ENCODE results near the gene OOSP4B.
"Not testable (repeated sequence)": the region's sequence is repeated elsewhere in the genome, so short reads cannot be mapped to it uniquely, and the experiment has no call there.

Gene OOSP4B

DNA sequence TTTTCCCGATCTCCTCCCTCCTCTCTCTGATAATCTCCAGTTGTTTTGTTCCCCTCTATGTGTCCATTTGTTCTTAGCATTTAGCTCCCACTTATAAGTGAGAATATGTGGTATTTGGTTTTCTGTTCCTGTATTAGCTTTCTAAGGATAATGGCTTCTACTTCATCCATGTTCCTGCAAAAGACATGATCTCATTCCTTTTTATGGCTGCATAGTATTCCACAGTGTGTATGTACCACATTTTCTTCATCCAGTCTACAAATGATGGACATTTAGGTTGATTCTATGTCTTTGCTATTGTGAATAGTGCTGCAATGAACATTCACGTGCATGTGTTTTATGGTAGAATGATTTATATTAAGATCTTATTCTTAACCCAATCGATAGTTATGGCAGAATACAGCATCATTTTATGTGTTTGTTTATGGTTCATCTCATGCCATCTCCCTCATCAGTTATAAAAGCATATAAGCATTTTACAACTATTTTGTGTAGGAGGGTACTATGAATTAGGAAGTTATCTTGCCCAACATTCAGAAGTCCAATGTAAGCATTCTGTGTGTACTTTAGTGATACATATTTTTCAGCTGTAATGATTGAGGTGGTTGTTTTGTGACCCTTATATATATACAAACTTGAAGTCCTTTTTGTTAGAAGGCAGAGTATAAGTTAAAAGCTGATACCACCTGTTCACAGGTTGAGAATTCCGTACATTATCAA lies 42.7 kb downstream of the OOSP4B start:
- DNase-seq, result no peak

DNA sequence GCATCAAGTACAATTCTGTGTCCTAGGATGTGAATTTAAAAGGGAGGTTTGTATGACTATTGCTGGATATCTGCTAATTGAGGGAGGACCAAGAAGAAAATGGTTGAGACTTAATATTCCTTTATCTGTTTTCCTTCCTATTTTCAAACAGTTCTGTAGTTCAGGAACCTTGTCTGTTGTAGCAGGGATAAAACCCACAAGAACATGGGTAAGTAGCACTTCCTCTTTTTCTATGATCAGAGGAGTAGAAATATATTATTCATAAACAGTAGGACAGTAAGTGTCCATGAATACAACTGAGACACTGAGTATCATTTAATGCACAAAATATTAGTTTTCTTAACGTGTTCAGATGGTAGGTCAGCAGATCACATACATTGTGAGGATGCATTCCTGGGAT lies 47.1 kb downstream of the OOSP4B start:
- DNase-seq, result no peak

DNA sequence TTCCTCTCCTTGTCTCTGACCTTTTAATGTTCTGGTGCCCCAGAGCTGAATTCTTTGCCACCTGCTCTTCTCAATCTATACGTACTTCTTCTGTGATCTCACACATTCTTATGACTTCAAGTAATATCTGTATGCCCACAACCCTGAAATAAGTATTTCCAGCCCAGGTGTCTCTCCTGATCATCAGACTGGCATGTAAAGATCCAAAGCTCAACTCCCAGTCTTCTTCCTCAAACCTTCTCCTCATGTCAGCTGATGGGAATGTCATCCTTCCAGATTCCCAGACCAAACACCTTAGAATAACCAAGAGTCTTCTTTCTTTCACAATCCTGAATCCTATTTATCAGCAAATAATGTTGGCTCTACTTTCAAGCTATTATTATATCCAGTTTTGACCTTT lies 48.8 kb downstream of the OOSP4B start:
- DNase-seq, result no peak

DNA sequence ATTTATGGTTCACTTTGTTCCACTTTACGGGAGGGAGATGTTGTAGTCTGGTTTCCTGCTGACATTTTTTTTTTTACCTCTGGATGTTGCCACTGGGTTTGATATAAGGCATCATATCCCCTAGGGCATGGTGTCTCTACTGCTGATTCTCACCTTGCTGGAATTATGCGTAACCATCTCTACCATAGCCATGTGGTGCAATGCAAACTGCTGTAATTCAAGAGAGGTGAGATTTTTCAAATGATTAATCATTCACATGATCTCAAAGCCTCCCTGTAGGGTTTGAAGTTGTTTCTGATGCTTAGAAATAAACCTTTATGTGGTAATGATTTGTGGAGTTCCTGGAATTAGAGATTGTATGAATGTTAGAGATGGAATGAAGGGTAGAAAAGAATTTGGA lies 52.5 kb downstream of the OOSP4B start:
- DNase-seq, result no peak

DNA sequence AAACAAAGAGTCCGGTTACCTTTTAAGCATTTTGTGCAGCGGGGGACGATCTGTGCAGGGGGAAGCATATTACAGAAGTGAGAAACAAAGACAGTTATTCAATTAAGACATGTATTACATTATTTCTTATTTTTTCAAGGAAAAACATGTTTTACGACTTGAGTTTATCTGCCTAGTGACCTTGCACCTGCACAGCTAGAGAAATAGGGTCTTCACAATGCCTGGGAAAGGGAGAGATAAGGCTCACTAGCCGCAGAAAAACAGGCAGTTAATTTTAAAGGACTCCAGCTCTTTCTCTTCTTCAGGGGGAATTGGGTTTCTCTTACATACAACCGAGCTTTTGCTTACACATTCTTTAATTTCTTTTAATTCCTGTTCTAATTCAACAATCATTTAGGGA lies 54.7 kb downstream of the OOSP4B start:
- not testable (repeated sequence) for DNase-seq

DNA sequence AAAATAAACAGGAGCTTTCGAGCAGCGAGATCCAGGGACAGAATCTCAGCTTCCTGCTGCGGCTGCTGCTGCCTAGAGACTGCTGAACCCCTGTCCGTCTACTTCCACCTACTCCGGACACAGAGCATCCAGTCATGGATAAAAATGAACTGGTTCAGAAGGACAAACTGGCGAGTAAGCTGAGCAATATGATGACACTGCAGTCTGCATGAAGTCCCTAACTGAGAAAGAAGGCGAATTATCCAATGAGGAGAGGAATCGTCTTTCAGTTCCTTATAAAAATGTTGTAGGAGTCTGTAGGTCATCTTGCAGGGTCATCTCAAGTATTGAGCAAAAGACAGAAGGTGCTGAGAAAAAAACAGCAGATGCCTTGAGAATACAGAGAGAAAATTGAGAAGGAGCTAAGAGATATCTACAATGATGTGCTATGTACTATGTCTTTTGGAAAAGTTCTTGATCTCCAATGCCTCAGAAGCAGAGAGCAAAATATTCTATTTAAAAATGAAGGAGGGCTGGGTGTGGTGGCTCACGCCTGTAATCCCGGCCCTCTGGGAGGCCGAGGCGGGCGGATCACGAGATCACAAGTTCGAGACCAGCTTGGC lies 60.3 kb downstream of the OOSP4B start:
- DNase-seq, result no peak

DNA sequence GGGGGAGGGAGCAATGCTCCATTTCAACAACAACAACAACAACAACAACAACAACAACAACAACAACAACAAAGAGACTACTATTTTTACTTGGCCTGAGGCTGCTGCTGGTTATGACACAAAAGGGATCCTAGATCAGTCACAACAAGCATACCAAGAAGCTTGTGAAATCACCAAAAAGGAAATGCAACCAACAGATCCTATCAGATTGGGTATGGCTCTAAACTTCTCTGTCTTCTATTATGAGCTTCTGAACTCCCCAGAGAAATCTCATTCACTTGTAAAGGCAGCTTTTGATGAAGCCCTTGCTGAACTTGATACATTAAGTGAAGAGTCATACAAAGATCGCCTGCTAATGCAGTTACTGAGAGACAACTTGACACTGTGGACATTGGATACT lies 61.0 kb downstream of the OOSP4B start:
- DNase-seq, result no peak

DNA sequence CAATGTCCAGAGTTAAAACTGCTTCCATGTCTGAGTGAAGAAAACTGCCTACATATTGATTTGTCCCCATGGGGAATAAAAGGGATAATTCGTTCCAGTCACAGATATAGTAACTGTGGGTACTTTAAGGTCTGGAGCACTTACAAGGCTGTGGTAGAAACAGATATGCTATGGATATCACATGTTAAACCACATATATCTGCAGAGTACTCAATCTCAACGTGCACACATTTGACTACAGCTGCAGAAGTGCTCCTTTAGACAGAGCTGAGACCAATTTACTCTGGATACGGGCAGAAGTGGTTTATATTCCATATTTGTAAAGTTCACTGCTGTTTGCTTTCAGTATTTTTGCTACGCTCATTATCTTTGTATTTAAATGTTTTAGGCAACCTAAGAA lies 61.8 kb downstream of the OOSP4B start:
- DNase-seq, result no peak

DNA sequence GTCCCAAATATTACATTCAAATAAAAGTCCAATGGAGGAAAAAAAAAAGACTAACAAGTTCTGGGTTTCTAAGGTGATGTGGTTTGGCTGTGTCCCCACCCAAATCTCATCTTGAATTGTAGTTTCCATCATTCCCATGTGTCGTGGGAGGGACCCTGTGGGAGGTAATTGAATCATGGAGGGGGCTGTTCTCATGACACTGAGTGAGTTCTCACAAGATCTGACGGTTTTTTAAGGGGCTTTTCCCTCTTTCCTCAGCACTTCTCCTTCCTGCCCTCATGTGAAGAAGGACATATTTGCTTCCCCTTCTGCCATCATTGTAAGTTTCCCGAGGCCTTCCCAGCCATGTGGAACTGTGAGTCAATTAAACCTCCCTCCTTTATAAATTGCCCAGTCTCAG lies 63.6 kb downstream of the OOSP4B start:
- DNase-seq, result no peak
